ENCODE data around the gene CCDC27.
A peak's percentile ranks its signal among the peaks of the same experiment; 100 is the strongest.

The CCDC27 gene

GRCh38 chr1:3727825-3728776, 24.1 kb upstream of the CCDC27 start:
- no peaks in the 10 kb centered on the region for H3K27me3 ChIP-seq (ENCODE audit: insufficient read depth, insufficient read length)
- DNase-seq (ENCODE audit: low read depth, low spot score), result no peak
- no peak for TF ChIP-seq ZNF274 (IDR thresholded peaks at IDR 0.05; ENCODE audit: low read depth, low read length)
- no peak for TF ChIP-seq YY1 (IDR thresholded peaks at IDR 0.05; ENCODE audit: insufficient read depth, insufficient read length)
- TF ChIP-seq SUZ12 (IDR thresholded peaks at IDR 0.05; ENCODE audit: extremely low read depth, insufficient read depth, insufficient read length), result no peak
- peak overlapping the region; percentile 32 for H3K9ac ChIP-seq (ENCODE audit: insufficient read length, low read depth)
- peaks cover 11% of the 10 kb centered on the region for H3K4me1 ChIP-seq (ENCODE audit: insufficient read depth, insufficient read length)
- H3K4me3 ChIP-seq (ENCODE audit: insufficient read length, low read depth), result no peak overlapping the region
- no peaks in the 10 kb centered on the region for H3K9me3 ChIP-seq (ENCODE audit: insufficient read depth, low read length)
- no peaks in the 10 kb centered on the region for H3K36me3 ChIP-seq (ENCODE audit: insufficient read depth, insufficient read length, low read length)

- no peaks in the 10 kb centered on the region for H3K9me3 ChIP-seq (ENCODE audit: insufficient read depth, low read length)
- H3K36me3 ChIP-seq (ENCODE audit: insufficient read depth, insufficient read length, low read length), result peaks cover 4% of the 10 kb centered on the region
- no peak overlapping the region for H3K4me3 ChIP-seq (ENCODE audit: insufficient read length, low read depth)
- TF ChIP-seq YY1 (IDR thresholded peaks at IDR 0.05; ENCODE audit: insufficient read depth, insufficient read length), result no peak
- no peak for TF ChIP-seq SUZ12 (IDR thresholded peaks at IDR 0.05; ENCODE audit: extremely low read depth, insufficient read depth, insufficient read length)
- TF ChIP-seq ZNF274 (IDR thresholded peaks at IDR 0.05; ENCODE audit: low read depth, low read length), result no peak
- peaks cover 14% of the 10 kb centered on the region for H3K4me1 ChIP-seq (ENCODE audit: insufficient read depth, insufficient read length)
- H3K27me3 ChIP-seq (ENCODE audit: insufficient read depth, insufficient read length), result no peaks in the 10 kb centered on the region
- no peak for DNase-seq (ENCODE audit: low read depth, low spot score)
- H3K9ac ChIP-seq (ENCODE audit: insufficient read length, low read depth), result no peak overlapping the region
These were observed 22.4 kb upstream of the CCDC27 start for GRCh38 chr1:3729594-3730542.

DNA sequence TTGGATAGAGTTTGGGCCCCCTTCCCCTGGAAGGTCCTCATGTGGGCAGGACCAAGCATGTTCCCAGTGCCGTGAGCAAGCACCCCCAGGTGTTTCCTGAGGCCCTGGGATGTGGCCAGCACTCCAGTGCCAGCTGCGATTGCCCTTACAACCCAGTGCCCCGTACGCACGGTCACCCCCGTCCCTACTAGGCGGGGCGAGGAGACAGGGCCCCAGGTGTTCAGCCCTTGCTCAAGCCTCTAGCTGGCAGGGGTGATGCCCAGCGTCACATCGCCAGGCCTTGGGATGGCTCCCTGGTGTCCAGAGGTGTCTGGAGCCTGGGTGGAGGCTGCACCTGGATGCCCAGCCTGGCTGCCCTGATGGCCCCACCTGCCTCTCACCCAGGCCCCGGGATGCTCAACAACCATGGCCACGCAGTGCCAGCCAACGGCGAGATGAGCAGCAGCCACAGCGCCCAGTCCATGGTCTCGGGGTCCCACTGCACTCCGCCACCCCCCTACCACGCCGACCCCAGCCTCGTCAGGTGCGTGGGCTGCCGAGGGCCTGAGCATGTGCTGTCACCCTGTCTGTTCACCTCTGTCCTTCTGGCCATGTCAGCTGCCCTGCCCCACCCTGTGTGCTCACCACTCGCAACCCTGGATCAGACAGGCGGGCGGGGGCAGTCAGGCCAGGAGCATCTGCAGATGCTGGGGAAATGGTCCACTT, 21.6 kb upstream of the CCDC27 start:
- H3K36me3 ChIP-seq (ENCODE audit: insufficient read depth, insufficient read length, low read length), result peaks cover 11% of the 10 kb centered on the region

DNA sequence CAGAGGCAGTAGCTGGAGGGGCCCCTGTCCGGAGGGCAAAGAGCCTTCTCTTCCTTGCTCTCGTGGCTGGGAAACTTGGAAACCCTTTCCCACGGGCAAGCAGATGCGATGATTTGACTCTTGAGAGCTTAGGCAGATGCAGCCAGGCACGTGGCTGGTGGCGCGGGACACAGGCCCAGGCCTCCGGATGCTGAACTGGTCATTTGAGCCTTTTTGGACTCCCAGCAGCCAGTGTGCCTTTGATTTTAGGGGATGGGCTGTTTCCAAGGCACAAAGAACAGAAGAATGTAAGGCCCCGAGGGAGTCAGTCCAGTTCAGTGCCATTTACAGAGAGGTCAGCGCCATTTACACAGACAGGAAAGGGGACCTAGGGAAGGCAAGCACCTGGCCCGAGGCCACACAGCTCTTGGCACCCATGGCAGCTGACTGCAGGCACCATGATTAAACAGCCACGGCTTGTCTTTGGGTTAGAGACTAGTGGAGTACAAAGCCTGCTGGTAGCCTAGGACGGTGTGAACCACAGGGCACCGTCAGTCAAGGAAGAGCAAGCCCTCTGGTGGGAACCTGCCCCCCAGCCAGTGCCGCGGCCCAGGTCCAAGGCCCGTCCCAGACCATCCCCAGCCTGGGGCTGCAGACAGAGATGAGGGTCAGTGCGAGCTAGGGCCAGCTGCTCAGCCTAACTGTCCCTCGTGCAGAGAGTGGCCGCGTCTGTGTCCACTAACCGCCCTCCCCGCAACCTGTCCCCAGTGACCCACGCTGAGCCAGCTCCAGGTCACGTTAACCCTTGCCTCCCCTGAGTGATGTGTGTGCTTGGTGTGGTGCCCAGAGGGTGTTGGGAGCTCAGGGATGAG, 20.4 kb upstream of the CCDC27 start:
- peaks cover 20% of the 10 kb centered on the region for H3K36me3 ChIP-seq (ENCODE audit: insufficient read depth, insufficient read length, low read length)
- peaks cover 14% of the 10 kb centered on the region for H3K4me1 ChIP-seq (ENCODE audit: insufficient read depth, insufficient read length)
- H3K9ac ChIP-seq (ENCODE audit: insufficient read length, low read depth), result no peak overlapping the region
- H3K9me3 ChIP-seq (ENCODE audit: insufficient read depth, low read length), result no peaks in the 10 kb centered on the region
- no peak for TF ChIP-seq YY1 (IDR thresholded peaks at IDR 0.05; ENCODE audit: insufficient read depth, insufficient read length)
- no peak for TF ChIP-seq ZNF274 (IDR thresholded peaks at IDR 0.05; ENCODE audit: low read depth, low read length)
- no peak for TF ChIP-seq SUZ12 (IDR thresholded peaks at IDR 0.05; ENCODE audit: extremely low read depth, insufficient read depth, insufficient read length)
- no peak overlapping the region for H3K4me3 ChIP-seq (ENCODE audit: insufficient read length, low read depth)
- DNase-seq (ENCODE audit: low read depth, low spot score), result no peak
- H3K27me3 ChIP-seq (ENCODE audit: insufficient read depth, insufficient read length), result no peaks in the 10 kb centered on the region

More for the DNA sequence above, 21.6 kb upstream of the CCDC27 start:
- no peak for TF ChIP-seq YY1 (IDR thresholded peaks at IDR 0.05; ENCODE audit: insufficient read depth, insufficient read length)
- TF ChIP-seq SUZ12 (IDR thresholded peaks at IDR 0.05; ENCODE audit: extremely low read depth, insufficient read depth, insufficient read length), result no peak
- TF ChIP-seq ZNF274 (IDR thresholded peaks at IDR 0.05; ENCODE audit: low read depth, low read length), result no peak
- Histone ChIP-seq H3K9ac (ENCODE audit: insufficient read length, low read depth) (no peak overlapping the region), H3K4me1 (ENCODE audit: insufficient read depth, insufficient read length) (peaks cover 14% of the 10 kb centered on the region), H3K9me3 (ENCODE audit: insufficient read depth, low read length) (no peaks in the 10 kb centered on the region), H3K27me3 (ENCODE audit: insufficient read depth, insufficient read length) (no peaks in the 10 kb centered on the region), H3K4me3 (ENCODE audit: insufficient read length, low read depth) (no peak overlapping the region)
- no peak for DNase-seq (ENCODE audit: low read depth, low spot score)

GRCh38 chr1:3732434-3733093, 19.7 kb upstream of the CCDC27 start:
- Histone ChIP-seq H3K4me3 (ENCODE audit: insufficient read length, low read depth) (no peak overlapping the region), H3K36me3 (ENCODE audit: insufficient read depth, insufficient read length, low read length) (peaks cover 25% of the 10 kb centered on the region), H3K27me3 (ENCODE audit: insufficient read depth, insufficient read length) (no peaks in the 10 kb centered on the region), H3K9me3 (ENCODE audit: insufficient read depth, low read length) (no peaks in the 10 kb centered on the region), H3K4me1 (ENCODE audit: insufficient read depth, insufficient read length) (peaks cover 10% of the 10 kb centered on the region), H3K9ac (ENCODE audit: insufficient read length, low read depth) (no peak overlapping the region)
- no peak for TF ChIP-seq ZNF274 (IDR thresholded peaks at IDR 0.05; ENCODE audit: low read depth, low read length)
- TF ChIP-seq YY1 (IDR thresholded peaks at IDR 0.05; ENCODE audit: insufficient read depth, insufficient read length), result no peak
- no peak for TF ChIP-seq SUZ12 (IDR thresholded peaks at IDR 0.05; ENCODE audit: extremely low read depth, insufficient read depth, insufficient read length)
- no peak for DNase-seq (ENCODE audit: low read depth, low spot score)

Measured in NT2/D1 (cell line).